Measurements from ENCODE around the gene HOXB9. TPM values are rescaled to one million over a fixed set of nuclear protein-coding genes. Genes with fewer than 3 reads are reported as not detected.

Gene HOXB9
- total RNA-seq, 2 experiments from 2014 or later, result 5.1 to 5.5 TPM

- CTCF ChIA-PET, result interaction anchor here (1.0 to 4.1 kb wide), 5 partner anchors 8 to 15 kb away, joined by 3 to 25 read pairs (median 3); partner anchors contain the start of gene HOXB8
- POLR2A ChIA-PET, result no interaction called here
Observed at GRCh38 chr17:48627623-48628521, 1.7 kb upstream of the HOXB9 start.

GRCh38 chr17:48627118-48627597, 1.0 kb upstream of the HOXB9 start:
- POLR2A ChIA-PET, result no interaction called here
- CTCF ChIA-PET, result interaction anchor here (1.1 to 4.1 kb wide), 6 partner anchors 9 to 50 kb away, joined by 3 to 25 read pairs (median 3); partner anchors contain the start of gene HOXB8

- ChIA-PET POLR2A (interaction anchor here (0.5 to 2.2 kb wide), 4 partner anchors 12 to 189 kb away, joined by 3 to 7 read pairs (median 4); no protein-coding TSS in a partner anchor), CTCF (interaction anchor here (0.8 to 4.1 kb wide), 9 partner anchors 10 to 48 kb away, joined by 3 to 25 read pairs (median 3); partner anchors contain the start of genes HOXB5 and HOXB8)
Observed at GRCh38 chr17:48625495-48626244, 488 bp downstream of the HOXB9 start.

GRCh38 chr17:48624544-48625494, 1.3 kb downstream of the HOXB9 start:
- ChIA-PET POLR2A (interaction anchor here (1.0 to 2.2 kb wide), 3 partner anchors 11 to 32 kb away, joined by 3 to 7 read pairs (median 4); no protein-coding TSS in a partner anchor), CTCF (interaction anchor here (0.8 to 4.1 kb wide), 6 partner anchors 10 to 32 kb away, joined by 3 to 25 read pairs (median 4); partner anchors contain the start of genes HOXB5 and HOXB8)

- ChIA-PET CTCF (interaction anchor here (1.2 to 2.1 kb wide), 2 partner anchors 11 to 12 kb away, joined by 3 to 9 read pairs; no protein-coding TSS in a partner anchor), POLR2A (no interaction called here)
Observed at GRCh38 chr17:48624118-48624517, 2.0 kb downstream of the HOXB9 start.

GRCh38 chr17:48623583-48623982, 2.6 kb downstream of the HOXB9 start:
- POLR2A ChIA-PET, result no interaction called here
- CTCF ChIA-PET, result interaction anchor here (1.2 to 2.1 kb wide), 2 partner anchors 11 to 13 kb away, joined by 3 to 9 read pairs; no protein-coding TSS in a partner anchor

GRCh38 chr17:48622857-48623256, 3.3 kb downstream of the HOXB9 start:
- ChIA-PET POLR2A (no interaction called here), CTCF (interaction anchor here (2.1 kb wide), 1 partner anchor 14 kb away, joined by 9 read pairs; no protein-coding TSS in a partner anchor)

- POLR2A ChIA-PET, result no interaction called here
- CTCF ChIA-PET, result interaction anchor here (0.6 to 2.0 kb wide), 3 partner anchors 11 to 1559 kb away, joined by 3 to 8 read pairs (median 4); no protein-coding TSS in a partner anchor
Observed at GRCh38 chr17:48621410-48622392, 4.5 kb downstream of the HOXB9 start.

GRCh38 chr17:48620461-48621139, 5.6 kb downstream of the HOXB9 start:
- ChIA-PET CTCF (interaction anchor here (0.6 to 2.0 kb wide), 4 partner anchors 12 to 1560 kb away, joined by 3 to 8 read pairs (median 4); partner anchors contain the start of gene HOXB5), POLR2A (no interaction called here)

GRCh38 chr17:48619826-48620449, 6.2 kb downstream of the HOXB9 start:
- CTCF ChIA-PET, result interaction anchor here (1.1 to 1.4 kb wide), 2 partner anchors 12 to 27 kb away, joined by 3 to 4 read pairs; partner anchors contain the start of gene HOXB5
- POLR2A ChIA-PET, result no interaction called here

GRCh38 chr17:48618256-48618896, 7.8 kb downstream of the HOXB9 start:
- CTCF ChIA-PET, result interaction anchor here (0.6 to 2.3 kb wide), 22 partner anchors 9 to 554 kb away, joined by 3 to 14 read pairs (median 4); partner anchors contain the start of genes HOXB5 and HOXB7
- POLR2A ChIA-PET, result interaction anchor here (0.6 kb wide), 1 partner anchor 122 kb away, joined by 4 read pairs; no protein-coding TSS in a partner anchor

- ChIA-PET POLR2A (interaction anchor here (0.6 kb wide), 1 partner anchor 123 kb away, joined by 4 read pairs; no protein-coding TSS in a partner anchor), CTCF (interaction anchor here (0.7 to 2.3 kb wide), 18 partner anchors 8 to 538 kb away, joined by 3 to 14 read pairs (median 5); partner anchors contain the start of genes HOXB5 and HOXB7)
Observed at GRCh38 chr17:48617471-48618255, 8.5 kb downstream of the HOXB9 start.

GRCh38 chr17:48616717-48617470, 9.3 kb downstream of the HOXB9 start:
- ChIA-PET CTCF (interaction anchor here (1.0 to 2.3 kb wide), 7 partner anchors 7 to 354 kb away, joined by 3 to 14 read pairs (median 5); partner anchors contain the start of genes HOXB5, HOXB7 and HOXB9), POLR2A (no interaction called here)
